ENCODE results near the gene VSTM2B.

The VSTM2B gene

GRCh38 chr19:29495901-29496441, 29.8 kb upstream of the VSTM2B start:
- DNase-seq (ENCODE audit: low spot score) = no peak

GRCh38 chr19:29497241-29497640, 28.6 kb upstream of the VSTM2B start:
- DNase-seq (ENCODE audit: low spot score) = no peak

- no peak for DNase-seq (ENCODE audit: low spot score)
These were observed 27.9 kb upstream of the VSTM2B start for GRCh38 chr19:29497686-29498436.

GRCh38 chr19:29499261-29499920, 26.4 kb upstream of the VSTM2B start:
- DNase-seq (ENCODE audit: low spot score) = no peak

GRCh38 chr19:29499921-29500590, 25.7 kb upstream of the VSTM2B start:
- no peak for DNase-seq (ENCODE audit: low spot score)

GRCh38 chr19:29501816-29502580, 23.8 kb upstream of the VSTM2B start:
- DNase-seq (ENCODE audit: low spot score) = no peak

- DNase-seq (ENCODE audit: low spot score) = no peak
These were observed 23.3 kb upstream of the VSTM2B start for GRCh38 chr19:29502581-29502850.

GRCh38 chr19:29503140-29503758, 22.5 kb upstream of the VSTM2B start:
- no peak for DNase-seq (ENCODE audit: low spot score)

- no peak for DNase-seq (ENCODE audit: low spot score)
These were observed 22.0 kb upstream of the VSTM2B start for GRCh38 chr19:29503785-29504184.

GRCh38 chr19:29504454-29504853, 21.3 kb upstream of the VSTM2B start:
- DNase-seq (ENCODE audit: low spot score) = peak; percentile 73

- peak; percentile 96 for DNase-seq (ENCODE audit: low spot score)
These were observed 20.5 kb upstream of the VSTM2B start for GRCh38 chr19:29505097-29505824.

GRCh38 chr19:29506619-29506911, 19.2 kb upstream of the VSTM2B start:
- no peak for DNase-seq (ENCODE audit: low spot score)

- no peak for DNase-seq (ENCODE audit: low spot score)
These were observed 18.5 kb upstream of the VSTM2B start for GRCh38 chr19:29507081-29507860.

GRCh38 chr19:29508181-29508580, 17.6 kb upstream of the VSTM2B start:
- DNase-seq (ENCODE audit: low spot score) = no peak

- no peak for DNase-seq (ENCODE audit: low spot score)
These were observed 16.3 kb upstream of the VSTM2B start for GRCh38 chr19:29509456-29509855.

- no peak for DNase-seq (ENCODE audit: low spot score)
These were observed 15.0 kb upstream of the VSTM2B start for GRCh38 chr19:29510701-29511265.

- DNase-seq (ENCODE audit: low spot score) = no peak
These were observed 14.0 kb upstream of the VSTM2B start for GRCh38 chr19:29511768-29512167.

GRCh38 chr19:29512748-29513147, 13.0 kb upstream of the VSTM2B start:
- DNase-seq (ENCODE audit: low spot score) = no peak

GRCh38 chr19:29514525-29515232, 11.1 kb upstream of the VSTM2B start:
- DNase-seq (ENCODE audit: low spot score) = no peak

- no peak for DNase-seq (ENCODE audit: low spot score)
These were observed 10.6 kb upstream of the VSTM2B start for GRCh38 chr19:29515233-29515619.
